ENCODE results near the gene CDH13.

- TF ChIP-seq POLR2AphosphoS5 (IDR thresholded peaks at IDR 0.05; ENCODE audit: low read depth), result no peak
- no peak for TF ChIP-seq CTCF (conservative IDR thresholded peaks at IDR 0.05; ENCODE audit: low read depth in 2 of 2)
- TF ChIP-seq NANOG (IDR thresholded peaks at IDR 0.05; ENCODE audit: borderline replicate concordance), result no peak
- no peak for TF ChIP-seq REST (IDR thresholded peaks at IDR 0.05; ENCODE audit: unreplicated experiment)
- TF ChIP-seq EZH2phosphoT487 (IDR thresholded peaks at IDR 0.05; ENCODE audit: unreplicated experiment), result no peak
- TF ChIP-seq ZNF114 (CRISPR knock-in tag; IDR thresholded peaks at IDR 0.05), result no peak
- no peak for TF ChIP-seq CREB1 (CRISPR knock-in tag; IDR thresholded peaks at IDR 0.05; ENCODE audit: low read depth)
- TF ChIP-seq EZH2 (IDR thresholded peaks at IDR 0.05; ENCODE audit: low read depth, unreplicated experiment), result no peak
- TF ChIP-seq JUNB (IDR thresholded peaks at IDR 0.05; ENCODE audit: unreplicated experiment), result no peak
- no peak for TF ChIP-seq ETS1 (IDR thresholded peaks at IDR 0.05)
- no peak for TF ChIP-seq ZNF331 (CRISPR knock-in tag; IDR thresholded peaks at IDR 0.05; ENCODE audit: low read depth)
- TF ChIP-seq ZNF462 (CRISPR knock-in tag; IDR thresholded peaks at IDR 0.05), result no peak
- TF ChIP-seq STAT1 (IDR thresholded peaks at IDR 0.05; ENCODE audit: unreplicated experiment), result no peak
These were observed 74.7 kb downstream of the CDH13 start for GRCh38 chr16:82701442-82701955.

Data from GM23338 (cell line).